HG03159 (cell line): Measurements from ENCODE around the gene LEP.

ENCODE experiments used
- ATAC-seq: cut with Tn5 transposase; IDR thresholded peaks from one replicate; pipeline ENCODE4 v1.9.1; 2021; ENCODE audit warnings: mild to moderate bottlenecking, moderate library complexity; ENCODE audit not compliant: unreplicated experiment

The LEP gene

GRCh38 chr7:128244861-128245260 lies 3.8 kb downstream of the LEP start:
- no peak for ATAC-seq

GRCh38 chr7:128247108-128247507 lies 6.0 kb downstream of the LEP start:
- ATAC-seq: no peak

GRCh38 chr7:128247640-128248194 lies 6.6 kb downstream of the LEP start:
- no peak for ATAC-seq

- ATAC-seq: no peak
Measured at GRCh38 chr7:128251337-128251736, 10.3 kb downstream of the LEP start.

- ATAC-seq: no peak
Measured at GRCh38 chr7:128253701-128254100, 12.6 kb downstream of the LEP start.

GRCh38 chr7:128254470-128254869 lies 13.4 kb downstream of the LEP start:
- no peak for ATAC-seq

GRCh38 chr7:128255271-128255670 lies 14.2 kb downstream of the LEP start:
- no peak for ATAC-seq

GRCh38 chr7:128257458-128257857 lies 16.4 kb downstream of the LEP start:
- ATAC-seq: no peak

GRCh38 chr7:128259131-128260061 lies 18.3 kb downstream of the LEP start:
- ATAC-seq: no peak

- no peak for ATAC-seq
Measured at GRCh38 chr7:128260069-128260795, 19.2 kb downstream of the LEP start.

GRCh38 chr7:128262273-128263028 lies 21.4 kb downstream of the LEP start:
- ATAC-seq: no peak

GRCh38 chr7:128263420-128263819 lies 22.3 kb downstream of the LEP start:
- no peak for ATAC-seq

- ATAC-seq: no peak
Measured at GRCh38 chr7:128264477-128264876, 23.4 kb downstream of the LEP start.

- ATAC-seq: no peak
Measured at GRCh38 chr7:128265156-128265905, 24.3 kb downstream of the LEP start.

GRCh38 chr7:128265906-128266300 lies 24.8 kb downstream of the LEP start:
- ATAC-seq: no peak

GRCh38 chr7:128266529-128266882 lies 25.4 kb downstream of the LEP start:
- ATAC-seq: no peak

- ATAC-seq: no peak
Measured at GRCh38 chr7:128266883-128267594, 26.0 kb downstream of the LEP start.

- no peak for ATAC-seq
Measured at GRCh38 chr7:128267595-128267924, 26.5 kb downstream of the LEP start.

- ATAC-seq: no peak
Measured at GRCh38 chr7:128268233-128268632, 27.2 kb downstream of the LEP start.

- no peak for ATAC-seq
Measured at GRCh38 chr7:128270826-128271272, 29.8 kb downstream of the LEP start.
